IMR-90 (cell line): ENCODE results near the gene NEGR1. TPM values are rescaled to one million over a fixed set of nuclear protein-coding genes. Genes with fewer than 3 reads are reported as not detected.

Experiments
- ATAC-seq: fragments of 200-7000 bp; cut with Tn5 transposase; 2 replicates; pipeline ENCODE4 v1.9.1; 2020; ENCODE audit warnings: low read depth, mild to moderate bottlenecking, moderate library complexity
- BruUV-seq: library from RNA; stranded (reverse); fragments of 400-500 nt; replicated peaks from 2 replicates; lab custom pipeline; 2021; lab: Mats Ljungman, UMichigan
- CTCF ChIA-PET: fragments of 300-600 bp; formaldehyde crosslinking; extraction: SDS; loops from one replicate; lab custom pipeline; 2021; ENCODE audit warnings: antibody characterized with exemption; lab: Yijun Ruan, JAX
- POLR2A ChIA-PET: fragments of 300-600 bp; sonication (Branson Sonifier 250); formaldehyde crosslinking; loops from one replicate; lab custom pipeline; 2022; ENCODE audit warnings: antibody characterized with exemption; ENCODE audit not compliant: unreplicated experiment; lab: Charles Lee
- DNase-seq: peaks from one replicate; pipeline ENCODE4 v3.0.0; 2013
- H2AFZ ChIP-seq: replicated peaks from 2 replicates; pipeline ENCODE3; 2013; ENCODE audit warnings: low read length, mild to moderate bottlenecking; ENCODE audit not compliant: poor library complexity
- H2AK5ac ChIP-seq: 2 replicates; pipeline ENCODE4 v1.6.1; 2013; ENCODE audit warnings: low read depth, low read length, inconsistent platforms
- H2AK9ac ChIP-seq: replicated peaks from 2 replicates; pipeline ENCODE3; 2013; ENCODE audit warnings: mild to moderate bottlenecking, low read depth, low read length, moderate library complexity; ENCODE audit not compliant: poor library complexity
- H2BK120ac ChIP-seq: 2 replicates; pipeline ENCODE4 v1.6.1; 2013; ENCODE audit warnings: low read depth, low read length, inconsistent platforms
- H2BK15ac ChIP-seq: 3 replicates; pipeline ENCODE4 v1.6.1; 2013; ENCODE audit warnings: low read depth, low read length, inconsistent platforms
- H2BK20ac ChIP-seq: 2 replicates; pipeline ENCODE4 v1.6.1; 2013; ENCODE audit warnings: low read depth, mild to moderate bottlenecking, inconsistent platforms, low read length, moderate library complexity
- H2BK5ac ChIP-seq: 2 replicates; pipeline ENCODE4 v1.6.1; 2013; ENCODE audit warnings: mild to moderate bottlenecking, low read depth, low read length, inconsistent platforms; ENCODE audit not compliant: poor library complexity, severe bottlenecking
- H3K14ac ChIP-seq: replicated peaks from 2 replicates; pipeline ENCODE4 v1.6.1; 2013; ENCODE audit warnings: low read depth, low read length, inconsistent platforms
- H3K18ac ChIP-seq: 2 replicates; pipeline ENCODE4 v1.6.1; 2013; ENCODE audit warnings: low read depth, low read length, control low read depth
- H3K23ac ChIP-seq: 2 replicates; pipeline ENCODE4 v1.6.1; 2013; ENCODE audit warnings: low read depth, low read length, inconsistent platforms
- H3K27ac ChIP-seq: 2 replicates; pipeline ENCODE4 v1.5.1; 2013; ENCODE audit warnings: mild to moderate bottlenecking, control low read depth, low read length; ENCODE audit not compliant: insufficient read depth
- H3K27me3 ChIP-seq: 2 replicates; pipeline ENCODE4 v1.6.1; 2013; ENCODE audit warnings: low read length; ENCODE audit not compliant: control insufficient read depth, insufficient read depth
- H3K36me3 ChIP-seq: 2 replicates; pipeline ENCODE4 v1.6.1; 2013; ENCODE audit warnings: low read length, mixed read lengths; ENCODE audit not compliant: control insufficient read depth, insufficient read depth
- H3K4ac ChIP-seq: 2 replicates; pipeline ENCODE4 v1.6.1; 2013; ENCODE audit warnings: low read depth, low read length, inconsistent platforms
- H3K4me1 ChIP-seq: 2 replicates; pipeline ENCODE4 v1.6.1; 2013; ENCODE audit warnings: low read length, mixed read lengths; ENCODE audit not compliant: control insufficient read depth, insufficient read depth
- H3K4me2 ChIP-seq: 2 replicates; pipeline ENCODE4 v1.6.1; 2013; ENCODE audit warnings: low read depth, mild to moderate bottlenecking, control low read depth, low read length, moderate library complexity
- H3K4me3 ChIP-seq: 2 replicates; pipeline ENCODE4 v1.5.1; 2013; ENCODE audit warnings: low read depth, mild to moderate bottlenecking, control low read depth, low read length, moderate library complexity; ENCODE audit not compliant: insufficient read depth
- H3K56ac ChIP-seq: 2 replicates; pipeline ENCODE4 v1.6.1; 2013; ENCODE audit warnings: low read length, inconsistent platforms; ENCODE audit not compliant: insufficient read depth; ENCODE audit errors: extremely low read depth
- H3K79me1 ChIP-seq, 2 experiments: 2 replicates each; pipeline ENCODE4 v1.6.1; 2013; ENCODE audit warnings: low read length in 2 of 2, inconsistent platforms in 1 of 2, low read depth in 1 of 2
- H3K9ac ChIP-seq: 2 replicates; pipeline ENCODE4 v1.6.1; 2013; ENCODE audit warnings: low read depth, low read length, control low read depth
- H3K9me1 ChIP-seq: 2 replicates; pipeline ENCODE4 v1.6.1; 2013; ENCODE audit warnings: low read length, inconsistent platforms; ENCODE audit not compliant: insufficient read depth
- H3K9me3 ChIP-seq: 2 replicates; pipeline ENCODE4 v1.6.1; 2013; ENCODE audit warnings: low read length; ENCODE audit not compliant: control insufficient read depth, insufficient read depth
- H4K20me1 ChIP-seq: 2 replicates; pipeline ENCODE4 v1.6.1; 2013; ENCODE audit warnings: low read length, inconsistent platforms; ENCODE audit not compliant: insufficient read depth
- H4K5ac ChIP-seq: 2 replicates; pipeline ENCODE4 v1.6.1; 2013; ENCODE audit warnings: mild to moderate bottlenecking, low read depth, low read length, control low read depth
- H4K8ac ChIP-seq, 2 experiments: 2 replicates each; pipeline ENCODE4 v1.6.1; 2013; ENCODE audit warnings: low read depth in 2 of 2, low read length in 2 of 2, control low read depth in 1 of 2, inconsistent platforms in 1 of 2
- H4K91ac ChIP-seq: 2 replicates; pipeline ENCODE4 v1.6.1; 2013; ENCODE audit warnings: low read depth, low read length, inconsistent platforms; ENCODE audit not compliant: insufficient read depth
- CEBPB ChIP-seq: IDR thresholded peaks from 2 replicates; pipeline ENCODE4 v1.6.1; 2012; ENCODE audit warnings: low read depth, low read length, improper control_type of control experiment
- MAFK ChIP-seq: IDR thresholded peaks from 2 replicates; pipeline ENCODE4 v1.6.1; 2012; ENCODE audit warnings: low read depth, low read length, improper control_type of control experiment
- MAZ ChIP-seq: IDR thresholded peaks from 2 replicates; pipeline ENCODE4 v1.6.1; 2012; ENCODE audit warnings: low read depth, mild to moderate bottlenecking, low read length, improper control_type of control experiment, moderate library complexity, borderline replicate concordance
- MXI1 ChIP-seq: IDR thresholded peaks from 2 replicates; pipeline ENCODE4 v1.6.1; 2012; ENCODE audit warnings: low read depth, mild to moderate bottlenecking, low read length, moderate library complexity, borderline replicate concordance
- NFE2L2 ChIP-seq: fragments of 150-350 bp; IDR thresholded peaks from 2 replicates; pipeline ENCODE4 v1.6.1; 2016; ENCODE audit warnings: low read depth, mild to moderate bottlenecking, low read length
- SMC3 ChIP-seq: fragments of 150-350 bp; IDR thresholded peaks from 2 replicates; pipeline ENCODE4 v1.6.1; 2016; ENCODE audit warnings: low read depth, mild to moderate bottlenecking, antibody characterized with exemption, low read length, moderate library complexity
- WGBS, 2 experiments: methylation state at CpG; one replicate each; pipeline versions ENCODE4 v1.1.5 to v1.1.7; 2013; ENCODE audit warnings: missing lambda C conversion rate in 2 of 2; ENCODE audit not compliant: insufficient read length in 1 of 2; ENCODE audit errors: extremely low coverage in 2 of 2; 5-methylcytosine and 5-hydroxymethylcytosine counted together
- dilution Hi-C: fragments of 300-500 bp; cut with HindIII; formaldehyde crosslinking; loops from one replicate; pipeline ENCODE4 v1.14.3; 2018; ENCODE audit warnings: low sequenced_read_pairs; ENCODE audit not compliant: unreplicated experiment
- in situ Hi-C: fragments of 300-500 bp; cut with MboI; formaldehyde crosslinking; loops from 3 replicates; pipeline ENCODE4 v1.14.3; 2019; ENCODE audit warnings: low sequenced_read_pairs, inconsistent platforms, mixed read lengths
- intact Hi-C: fragments of 100-400 bp; cut with micrococcal nuclease; formaldehyde crosslinking; loops from 2 replicates; pipeline ENCODE4 v1.10.0; 2022
- polyA plus RNA-seq, 3 experiments: library from polyadenylated mRNA; depleted of rRNA; stranded (reverse); fragments of >200 nt; gene quantifications; 2 replicates each; pipeline ENCODE4 v1.2.3, GENCODE V29; 2012; ENCODE audit warnings: low replicate concordance in 1 of 3
- total RNA-seq: library from RNA; depleted of rRNA; stranded (reverse); fragments of >200 nt; gene quantifications from 2 replicates; pipeline ENCODE4 v1.2.3, GENCODE V29; 2012

The NEGR1 gene
- total and polyA plus RNA-seq, 2 of the 4 experiments (the other 2 are of a cell fraction): 5.1 to 9.1 TPM

GRCh38 chr1:71919811-71920509 is 362.4 kb downstream of the NEGR1 start:
- dilution Hi-C loops (no loop called here), intact Hi-C loops (no loop called here), in situ Hi-C loops (no loop called here)
- Histone ChIP-seq H2BK5ac (no peak overlapping the region), H4K5ac (no peak overlapping the region), H3K4ac (no peak overlapping the region), H3K18ac (no peak overlapping the region), H4K8ac (no peak overlapping the region), H3K4me3 (no peak overlapping the region), H4K20me1 (no peaks in the 10 kb centered on the region), H2BK15ac (no peak overlapping the region), H3K14ac (no peak overlapping the region), H3K23ac (no peak overlapping the region), H3K9ac (no peak overlapping the region), H3K56ac (no peak overlapping the region), H3K4me1 (no peaks in the 10 kb centered on the region), H2AK5ac (no peak overlapping the region), H2BK120ac (no peak overlapping the region), H3K27me3 (no peaks in the 10 kb centered on the region), H3K27ac (no peak overlapping the region), H4K91ac (no peak overlapping the region), H2AFZ (no peak overlapping the region), H2AK9ac (no peak overlapping the region), H3K9me3 (no peaks in the 10 kb centered on the region), H3K4me2 (no peak overlapping the region), H2BK20ac (no peak overlapping the region), H3K9me1 (no peaks in the 10 kb centered on the region), H3K79me1 (no peaks in the 10 kb centered on the region), H3K36me3 (no peaks in the 10 kb centered on the region)
- no peak for TF ChIP-seq CEBPB
- TF ChIP-seq SMC3: no peak
- TF ChIP-seq MAZ: no peak
- 0 out of 2 replicates have a peak, but pooled peaks have one; percentile 37 for TF ChIP-seq MAFK
- no peak for TF ChIP-seq MXI1
- no peak for TF ChIP-seq NFE2L2
- POLR2A ChIA-PET: no interaction called here
- CTCF ChIA-PET: interaction anchor here (0.7 kb wide), 1 partner anchor 17 kb away, joined by 3 read pairs; no protein-coding TSS in a partner anchor
- no TSS peak for BruUV-seq
- WGBS, 2 experiments: 70% methylated on average over 2 of the region's 2 CpGs; no CpG with 5 or more reads in 1 of the 2 experiments
- DNase-seq: no peak
- no peak for ATAC-seq
